MM.1S (cell line): Measurements from ENCODE around the gene NUP85.

Experiments
- DNase-seq: peaks from one replicate; pipeline ENCODE4 v3.0.0-alpha.2; 2015
- H2AFZ ChIP-seq: fragments of 300-600 bp; sonication (generic); 2 replicates; pipeline ENCODE4 v1.6.0; 2016; ENCODE audit warnings: antibody characterized with exemption, low read length
- H3F3A ChIP-seq: fragments of 300-600 bp; sonication (generic); 2 replicates; pipeline ENCODE4 v1.6.1; 2016; ENCODE audit warnings: mild to moderate bottlenecking, antibody characterized with exemption, low read length, moderate library complexity, mixed read lengths; ENCODE audit not compliant: insufficient read depth
- H3K27ac ChIP-seq: fragments of 300-600 bp; sonication (generic); 2 replicates; pipeline ENCODE4 v1.5.1; 2016; ENCODE audit warnings: mild to moderate bottlenecking, low read length
- H3K27me3 ChIP-seq: fragments of 300-600 bp; sonication (generic); replicated peaks from 2 replicates; pipeline ENCODE4 v1.6.0; 2016; ENCODE audit warnings: low read length; ENCODE audit not compliant: insufficient read depth
- H3K36me3 ChIP-seq: fragments of 300-600 bp; sonication (generic); replicated peaks from 2 replicates; pipeline ENCODE4 v1.6.1; 2016; ENCODE audit warnings: mild to moderate bottlenecking, low read length, mixed read lengths; ENCODE audit not compliant: insufficient read depth
- H3K4me1 ChIP-seq: fragments of 300-600 bp; sonication (generic); 2 replicates; pipeline ENCODE4 v1.6.1; 2016; ENCODE audit warnings: low read length, mixed read lengths
- H3K4me2 ChIP-seq: fragments of 300-600 bp; sonication (generic); 2 replicates; pipeline ENCODE4 v1.6.0; 2016; ENCODE audit warnings: low read depth, low read length
- H3K4me3 ChIP-seq: fragments of 300-600 bp; sonication (generic); 2 replicates; pipeline ENCODE4 v1.5.1; 2016; ENCODE audit warnings: low read length, mixed read lengths
- H3K79me2 ChIP-seq: fragments of 300-600 bp; sonication (generic); 2 replicates; pipeline ENCODE4 v1.6.1; 2016; ENCODE audit warnings: mixed run types, low read length, mixed read lengths
- H3K9ac ChIP-seq: fragments of 300-600 bp; sonication (generic); 2 replicates; pipeline ENCODE4 v1.6.1; 2016; ENCODE audit warnings: low read length, mixed read lengths
- H3K9me2 ChIP-seq: fragments of 300-600 bp; sonication (generic); replicated peaks from 2 replicates; pipeline ENCODE4 v1.6.1; 2016; ENCODE audit warnings: mild to moderate bottlenecking, low read length, mixed read lengths; ENCODE audit not compliant: insufficient read depth
- H3K9me3 ChIP-seq: fragments of 300-600 bp; sonication (generic); replicated peaks from 2 replicates; pipeline ENCODE4 v1.6.1; 2016; ENCODE audit warnings: mild to moderate bottlenecking, low read length, mixed read lengths; ENCODE audit not compliant: insufficient read depth
- H4K20me1 ChIP-seq: fragments of 300-600 bp; sonication (generic); 2 replicates; pipeline ENCODE4 v1.6.1; 2016; ENCODE audit warnings: mild to moderate bottlenecking, low read length, moderate library complexity, mixed read lengths; ENCODE audit not compliant: insufficient read depth
- EZH2 ChIP-seq: fragments of 300-600 bp; sonication (generic); optimal IDR thresholded peaks from 2 replicates; pipeline ENCODE3; 2017; ENCODE audit warnings: low read depth, mild to moderate bottlenecking, antibody characterized with exemption, low read length, mixed read lengths
- EZH2phosphoT487 ChIP-seq: fragments of 300-600 bp; sonication (generic); IDR thresholded peaks from 2 replicates; pipeline ENCODE4 v1.6.1; 2018; ENCODE audit warnings: antibody characterized with exemption, low read length
- TF ChIP-seq, protein P1 (sequence below): fragments of 300-600 bp; sonication (generic); IDR thresholded peaks from 2 replicates; pipeline ENCODE4 v1.5.1; 2016; ENCODE audit warnings: antibody characterized with exemption, low read length, mixed read lengths

The NUP85 gene

DNA sequence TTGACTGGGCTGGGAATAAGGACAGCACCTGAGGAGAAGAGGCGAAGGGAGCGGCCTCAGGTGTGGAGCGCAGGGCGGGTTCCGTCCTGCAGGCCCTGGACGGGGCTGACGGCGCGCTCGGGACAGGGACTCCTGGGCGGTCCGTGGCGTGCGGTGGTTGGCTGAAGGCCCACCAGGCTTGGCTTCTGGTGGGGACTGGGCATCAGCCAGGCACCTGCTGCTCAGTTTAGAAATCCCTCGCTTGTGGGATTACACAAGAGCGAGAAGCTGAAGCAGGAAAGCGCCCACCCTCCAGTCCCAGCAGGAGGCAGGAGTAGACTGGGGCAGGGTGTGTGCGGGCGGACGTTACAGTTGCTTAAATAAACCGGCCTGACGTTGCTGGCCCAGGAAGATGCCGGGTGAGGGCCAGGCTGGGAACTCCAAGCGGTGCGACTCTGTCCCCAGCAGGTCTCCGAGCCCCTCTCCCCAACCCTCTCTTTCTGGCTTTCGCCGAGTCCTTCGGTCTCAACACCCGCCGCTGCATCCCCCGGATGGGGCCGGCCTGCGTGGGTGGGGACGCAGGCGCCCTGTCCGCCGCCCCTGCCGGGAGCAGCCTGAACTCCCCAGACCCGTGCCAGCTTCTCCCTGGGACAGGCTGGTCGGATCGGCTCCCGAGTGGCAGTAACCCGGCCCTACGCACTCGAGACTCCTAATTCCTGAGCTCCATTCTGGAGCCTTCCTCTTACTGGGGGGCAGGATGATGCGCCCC lies 64.9 kb downstream of the NUP85 start:
- Histone ChIP-seq H3K36me3 (no peaks in the 10 kb centered on the region), H3K9me3 (no peaks in the 10 kb centered on the region), H3K9ac (peak overlapping the region; percentile 97), H3K4me2 (peak overlapping the region; percentile 99), H3K79me2 (peaks cover 11% of the 10 kb centered on the region; the same call in 1 of the 2 replicates), H3K27ac (peak overlapping the region; percentile 48; the same call in 1 of the 2 replicates), H3K4me1 (peaks cover 12% of the 10 kb centered on the region), H3K9me2 (no peaks in the 10 kb centered on the region), H3F3A (peaks cover 41% of the 10 kb centered on the region), H3K4me3 (peak overlapping the region; percentile 99), H3K27me3 (no peaks in the 10 kb centered on the region), H2AFZ (peak overlapping the region; percentile 99), H4K20me1 (no peaks in the 10 kb centered on the region)
- no peak for TF ChIP-seq EZH2phosphoT487
- TF ChIP-seq, protein P1, sequence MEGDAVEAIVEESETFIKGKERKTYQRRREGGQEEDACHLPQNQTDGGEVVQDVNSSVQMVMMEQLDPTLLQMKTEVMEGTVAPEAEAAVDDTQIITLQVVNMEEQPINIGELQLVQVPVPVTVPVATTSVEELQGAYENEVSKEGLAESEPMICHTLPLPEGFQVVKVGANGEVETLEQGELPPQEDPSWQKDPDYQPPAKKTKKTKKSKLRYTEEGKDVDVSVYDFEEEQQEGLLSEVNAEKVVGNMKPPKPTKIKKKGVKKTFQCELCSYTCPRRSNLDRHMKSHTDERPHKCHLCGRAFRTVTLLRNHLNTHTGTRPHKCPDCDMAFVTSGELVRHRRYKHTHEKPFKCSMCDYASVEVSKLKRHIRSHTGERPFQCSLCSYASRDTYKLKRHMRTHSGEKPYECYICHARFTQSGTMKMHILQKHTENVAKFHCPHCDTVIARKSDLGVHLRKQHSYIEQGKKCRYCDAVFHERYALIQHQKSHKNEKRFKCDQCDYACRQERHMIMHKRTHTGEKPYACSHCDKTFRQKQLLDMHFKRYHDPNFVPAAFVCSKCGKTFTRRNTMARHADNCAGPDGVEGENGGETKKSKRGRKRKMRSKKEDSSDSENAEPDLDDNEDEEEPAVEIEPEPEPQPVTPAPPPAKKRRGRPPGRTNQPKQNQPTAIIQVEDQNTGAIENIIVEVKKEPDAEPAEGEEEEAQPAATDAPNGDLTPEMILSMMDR: peak; percentile 42
- no peak for TF ChIP-seq EZH2
- peak; percentile 57 for DNase-seq

DNA sequence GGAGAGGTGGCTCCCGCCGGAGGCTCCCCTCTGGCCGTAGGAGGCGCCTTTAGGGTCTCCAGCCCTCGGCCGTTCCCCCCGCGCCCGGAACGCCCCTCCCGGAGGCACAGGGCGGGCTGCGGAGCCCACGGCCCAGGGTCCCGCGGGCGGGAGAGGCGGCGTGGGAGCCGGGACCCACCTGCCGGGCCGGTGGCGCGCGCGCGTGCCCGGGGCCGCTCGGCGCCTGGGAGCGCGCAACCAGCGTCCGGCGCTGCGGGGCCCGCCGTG lies 65.4 kb downstream of the NUP85 start, which contains the start of gene MIF4GD:
Gene MIF4GD, minus strand, starts transcription at position 266 of the 267 bp plus-strand sequence. CDS start 1,036 bp downstream, outside the sequence.
- H3K9me3 ChIP-seq: no peaks in the 10 kb centered on the region
- no peaks in the 10 kb centered on the region for H3K36me3 ChIP-seq
- no peak for DNase-seq
- H3K4me1 ChIP-seq: peaks cover 12% of the 10 kb centered on the region
- peak within 1 kb of the TSS; percentile 99 for H2AFZ ChIP-seq
- peak within 1 kb of the TSS; percentile 48 for H3K27ac ChIP-seq
- peak within 1 kb of the TSS; percentile 99 for H3K4me3 ChIP-seq
- no peaks in the 10 kb centered on the region for H3K9me2 ChIP-seq
- no peaks in the 10 kb centered on the region for H4K20me1 ChIP-seq
- peaks cover 43% of the 10 kb centered on the region for H3F3A ChIP-seq
- peaks cover 11% of the 10 kb centered on the region; the same call in 1 of the 2 replicates for H3K79me2 ChIP-seq
- peak within 1 kb of the TSS; percentile 99 for H3K4me2 ChIP-seq
- no peak for TF ChIP-seq EZH2
- peak within 1 kb of the TSS; percentile 97 for H3K9ac ChIP-seq
- H3K27me3 ChIP-seq: no peaks in the 10 kb centered on the region

DNA sequence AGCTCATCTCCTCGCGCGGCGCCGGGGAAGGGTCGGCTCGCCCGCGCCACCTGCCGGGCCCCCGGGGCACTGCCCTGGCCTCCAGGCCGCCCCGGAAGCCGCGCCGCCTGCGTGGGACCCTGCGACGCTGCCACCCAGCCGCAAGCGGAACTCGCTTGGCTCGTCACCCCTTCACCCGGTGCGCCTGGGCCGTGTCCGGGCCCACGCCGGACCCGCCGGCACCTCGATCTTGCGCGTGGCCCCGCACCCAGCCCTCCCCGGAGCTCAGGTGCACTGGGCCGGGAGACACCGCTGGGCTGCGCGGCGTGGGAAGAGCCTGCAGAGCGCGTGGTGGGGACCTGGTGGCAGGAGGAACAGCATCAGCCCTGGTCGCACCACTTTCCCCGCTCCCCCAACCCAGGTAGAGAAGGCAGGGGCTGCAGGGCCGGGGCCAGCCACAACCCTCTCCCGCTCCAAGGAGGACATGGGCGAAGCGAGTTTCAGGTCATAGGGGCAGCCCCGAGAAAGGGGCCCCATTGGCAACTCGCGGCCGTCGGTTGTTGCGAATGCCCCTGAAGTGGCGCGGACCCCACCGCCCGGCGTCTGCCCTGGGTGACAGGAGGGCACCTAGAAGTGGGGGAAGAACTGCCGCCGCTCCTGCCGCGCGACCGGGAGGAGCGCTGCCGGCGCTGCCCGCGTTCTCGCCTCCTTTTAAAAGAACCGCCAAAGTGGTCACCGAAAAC lies 65.9 kb downstream of the NUP85 start:
- no peaks in the 10 kb centered on the region for H3K27me3 ChIP-seq
- H3K4me1 ChIP-seq: peaks cover 12% of the 10 kb centered on the region
- H3K9me3 ChIP-seq: no peaks in the 10 kb centered on the region
- H3K9me2 ChIP-seq: no peaks in the 10 kb centered on the region
- H4K20me1 ChIP-seq: no peaks in the 10 kb centered on the region
- peak overlapping the region; percentile 65 for H3K4me3 ChIP-seq
- peaks cover 43% of the 10 kb centered on the region for H3F3A ChIP-seq
- H3K36me3 ChIP-seq: no peaks in the 10 kb centered on the region
- TF ChIP-seq EZH2phosphoT487 (no peak), EZH2 (no peak)
- TF ChIP-seq, protein P1: peak; percentile 37
- H3K27ac ChIP-seq: peak overlapping the region; percentile 44
- H3K4me2 ChIP-seq: peak overlapping the region; percentile 89
- peak; percentile 87 for DNase-seq
- H3K9ac ChIP-seq: peak overlapping the region; percentile 66
- H2AFZ ChIP-seq: peak overlapping the region; percentile 89
- H3K79me2 ChIP-seq: peaks cover 11% of the 10 kb centered on the region; the same call in 1 of the 2 replicates
